ENCODE results near the gene ARHGAP25. TPM values are rescaled to one million over a fixed set of nuclear protein-coding genes. Genes with fewer than 3 reads are reported as not detected.

Gene ARHGAP25
- total RNA-seq, 2 experiments from 2014 or later, result 68.2 to 68.7 TPM

GRCh38 chr2:68767996-68768395 is 33.4 kb downstream of the ARHGAP25 start:
- peak overlapping the region; percentile 97 for H3K27ac Mint-ChIP-seq
- H3K27me3 Mint-ChIP-seq (ENCODE audit: low read depth), result no peaks in the 10 kb centered on the region
- DNase-seq (no peak), ATAC-seq (no peak)
- no peaks in the 10 kb centered on the region for H3K9me3 Mint-ChIP-seq (ENCODE audit: insufficient read depth)
- H3K36me3 Mint-ChIP-seq (ENCODE audit: low read depth), result peaks cover 32% of the 10 kb centered on the region
- peak overlapping the region; percentile 83 for H3K4me3 Mint-ChIP-seq
- peaks cover 93% of the 10 kb centered on the region for H3K4me1 Mint-ChIP-seq (ENCODE audit: low read depth)
- CTCF ChIA-PET, result interaction anchor here (0.8 to 16.9 kb wide), 12 partner anchors 9 to 305 kb away, joined by 3 to 448 read pairs (median 4); partner anchors contain the start of genes APLF and FBXO48
- POLR2A ChIA-PET, result interaction anchor here (0.6 to 3.2 kb wide), 13 partner anchors 9 to 140 kb away, joined by 3 to 28 read pairs (median 5); partner anchors contain the start of gene ARHGAP25

- H3K36me3 Mint-ChIP-seq (ENCODE audit: low read depth), result peaks cover 35% of the 10 kb centered on the region
- ATAC-seq (no peak), DNase-seq (no peak)
- ChIA-PET CTCF (interaction anchor here (0.8 to 16.9 kb wide), 10 partner anchors 8 to 305 kb away, joined by 3 to 448 read pairs (median 4); partner anchors contain the start of genes APLF and FBXO48), POLR2A (interaction anchor here (1.0 to 3.2 kb wide), 4 partner anchors 12 to 44 kb away, joined by 3 to 27 read pairs (median 8); no protein-coding TSS in a partner anchor)
- H3K27ac Mint-ChIP-seq, result peak overlapping the region; percentile 97
- no peaks in the 10 kb centered on the region for H3K9me3 Mint-ChIP-seq (ENCODE audit: insufficient read depth)
- H3K27me3 Mint-ChIP-seq (ENCODE audit: low read depth), result no peaks in the 10 kb centered on the region
- H3K4me1 Mint-ChIP-seq (ENCODE audit: low read depth), result peaks cover 94% of the 10 kb centered on the region
- H3K4me3 Mint-ChIP-seq, result peak overlapping the region; percentile 83
Observed at GRCh38 chr2:68768461-68768860, 33.9 kb downstream of the ARHGAP25 start.

- ChIA-PET CTCF (interaction anchor here (1.9 to 16.9 kb wide), 2 partner anchors 16 to 70 kb away, joined by 4 to 448 read pairs; no protein-coding TSS in a partner anchor), POLR2A (interaction anchor here (1.9 kb wide), 1 partner anchor 12 kb away, joined by 9 read pairs; no protein-coding TSS in a partner anchor)
- no peak for DNase-seq
Observed at GRCh38 chr2:68768951-68769350, 34.3 kb downstream of the ARHGAP25 start.

GRCh38 chr2:68769586-68770270 is 35.1 kb downstream of the ARHGAP25 start:
- DNase-seq (no peak), ATAC-seq (no peak)
- Mint-ChIP-seq H3K9me3 (ENCODE audit: insufficient read depth) (no peaks in the 10 kb centered on the region), H3K27ac (peak overlapping the region; percentile 89), H3K4me3 (peak overlapping the region; percentile 28), H3K27me3 (ENCODE audit: low read depth) (no peaks in the 10 kb centered on the region), H3K4me1 (ENCODE audit: low read depth) (peaks cover 97% of the 10 kb centered on the region), H3K36me3 (ENCODE audit: low read depth) (peaks cover 43% of the 10 kb centered on the region)
- ChIA-PET CTCF (interaction anchor here (0.9 to 16.9 kb wide), 9 partner anchors 7 to 155 kb away, joined by 3 to 448 read pairs (median 7); no protein-coding TSS in a partner anchor), POLR2A (interaction anchor here (1.1 to 1.8 kb wide), 2 partner anchors 32 to 35 kb away, joined by 3 to 7 read pairs; partner anchors contain the start of gene ARHGAP25)

More at GRCh38 chr2:68768951-68769350, 34.3 kb downstream of the ARHGAP25 start:
- Mint-ChIP-seq H3K36me3 (ENCODE audit: low read depth) (peaks cover 39% of the 10 kb centered on the region), H3K4me3 (peak overlapping the region; percentile 83), H3K27ac (peak overlapping the region; percentile 97), H3K27me3 (ENCODE audit: low read depth) (no peaks in the 10 kb centered on the region), H3K4me1 (ENCODE audit: low read depth) (peaks cover 97% of the 10 kb centered on the region), H3K9me3 (ENCODE audit: insufficient read depth) (no peaks in the 10 kb centered on the region)
- no peak for ATAC-seq

GRCh38 chr2:68770271-68771111 is 35.9 kb downstream of the ARHGAP25 start:
- DNase-seq, result no peak
- Mint-ChIP-seq H3K27me3 (ENCODE audit: low read depth) (no peaks in the 10 kb centered on the region), H3K4me1 (ENCODE audit: low read depth) (peaks cover 96% of the 10 kb centered on the region), H3K27ac (peak overlapping the region; percentile 89), H3K4me3 (peak overlapping the region; percentile 24), H3K36me3 (ENCODE audit: low read depth) (peaks cover 51% of the 10 kb centered on the region), H3K9me3 (ENCODE audit: insufficient read depth) (no peaks in the 10 kb centered on the region)
- POLR2A ChIA-PET, result interaction anchor here (1.0 to 1.8 kb wide), 4 partner anchors 19 to 49 kb away, joined by 3 to 7 read pairs (median 4); partner anchors contain the start of gene ARHGAP25
- CTCF ChIA-PET, result interaction anchor here (0.8 to 16.9 kb wide), 12 partner anchors 7 to 306 kb away, joined by 3 to 448 read pairs (median 5); no protein-coding TSS in a partner anchor
- no peak for ATAC-seq

- Mint-ChIP-seq H3K4me1 (ENCODE audit: low read depth) (peaks cover 96% of the 10 kb centered on the region), H3K36me3 (ENCODE audit: low read depth) (peaks cover 59% of the 10 kb centered on the region), H3K27me3 (ENCODE audit: low read depth) (no peaks in the 10 kb centered on the region), H3K27ac (peak overlapping the region; percentile 89), H3K9me3 (ENCODE audit: insufficient read depth) (no peaks in the 10 kb centered on the region), H3K4me3 (peak overlapping the region; percentile 39)
- ATAC-seq (no peak), DNase-seq (no peak)
- POLR2A ChIA-PET, result interaction anchor here (1.0 to 1.8 kb wide), 4 partner anchors 19 to 50 kb away, joined by 3 to 7 read pairs (median 4); partner anchors contain the start of gene ARHGAP25
- CTCF ChIA-PET, result interaction anchor here (0.6 to 16.9 kb wide), 11 partner anchors 8 to 580 kb away, joined by 3 to 448 read pairs (median 5); no protein-coding TSS in a partner anchor
Observed at GRCh38 chr2:68771211-68771751, 36.7 kb downstream of the ARHGAP25 start.

GRCh38 chr2:68772109-68772508 is 37.5 kb downstream of the ARHGAP25 start:
- peak overlapping the region; percentile 78 for H3K27ac Mint-ChIP-seq
- H3K4me3 Mint-ChIP-seq, result no peak overlapping the region
- H3K27me3 Mint-ChIP-seq (ENCODE audit: low read depth), result no peaks in the 10 kb centered on the region
- DNase-seq, result no peak
- peaks cover 67% of the 10 kb centered on the region for H3K36me3 Mint-ChIP-seq (ENCODE audit: low read depth)
- no peaks in the 10 kb centered on the region for H3K9me3 Mint-ChIP-seq (ENCODE audit: insufficient read depth)
- CTCF ChIA-PET, result interaction anchor here (1.1 to 16.9 kb wide), 6 partner anchors 9 to 309 kb away, joined by 3 to 448 read pairs (median 10); no protein-coding TSS in a partner anchor
- ATAC-seq, result no peak
- peaks cover 98% of the 10 kb centered on the region for H3K4me1 Mint-ChIP-seq (ENCODE audit: low read depth)
- POLR2A ChIA-PET, result no interaction called here

GRCh38 chr2:68774569-68775271 is 40.1 kb downstream of the ARHGAP25 start:
- Mint-ChIP-seq H3K4me1 (ENCODE audit: low read depth) (peaks cover 86% of the 10 kb centered on the region), H3K9me3 (ENCODE audit: insufficient read depth) (no peaks in the 10 kb centered on the region), H3K27me3 (ENCODE audit: low read depth) (no peaks in the 10 kb centered on the region), H3K36me3 (ENCODE audit: low read depth) (peaks cover 70% of the 10 kb centered on the region), H3K27ac (peak overlapping the region; percentile 97), H3K4me3 (peak overlapping the region; percentile 81)
- peak; percentile 77 for DNase-seq
- peak; percentile 84 for ATAC-seq
- CTCF ChIA-PET, result interaction anchor here (1.3 to 16.9 kb wide), 12 partner anchors 12 to 311 kb away, joined by 3 to 448 read pairs (median 9); partner anchors contain the start of gene ARHGAP25
- POLR2A ChIA-PET, result interaction anchor here (0.8 to 2.4 kb wide), 4 partner anchors 9 to 57 kb away, joined by 3 to 12 read pairs (median 8); no protein-coding TSS in a partner anchor

GRCh38 chr2:68775272-68775842 is 40.7 kb downstream of the ARHGAP25 start:
- no peak for DNase-seq
- no peaks in the 10 kb centered on the region for H3K27me3 Mint-ChIP-seq (ENCODE audit: low read depth)
- POLR2A ChIA-PET, result interaction anchor here (2.3 to 2.4 kb wide), 3 partner anchors 9 to 58 kb away, joined by 5 to 12 read pairs (median 10); no protein-coding TSS in a partner anchor

GRCh38 chr2:68776124-68776523 is 41.5 kb downstream of the ARHGAP25 start:
- ATAC-seq (no peak), DNase-seq (no peak)
- Mint-ChIP-seq H3K27ac (peak overlapping the region; percentile 97), H3K9me3 (ENCODE audit: insufficient read depth) (no peaks in the 10 kb centered on the region), H3K4me3 (peak overlapping the region; percentile 81), H3K36me3 (ENCODE audit: low read depth) (peaks cover 70% of the 10 kb centered on the region), H3K4me1 (ENCODE audit: low read depth) (peaks cover 82% of the 10 kb centered on the region), H3K27me3 (ENCODE audit: low read depth) (no peaks in the 10 kb centered on the region)
- ChIA-PET CTCF (interaction anchor here (0.8 to 16.9 kb wide), 21 partner anchors 8 to 313 kb away, joined by 3 to 448 read pairs (median 7); no protein-coding TSS in a partner anchor), POLR2A (interaction anchor here (0.9 to 2.4 kb wide), 9 partner anchors 9 to 132 kb away, joined by 3 to 12 read pairs (median 3); no protein-coding TSS in a partner anchor)

More at GRCh38 chr2:68775272-68775842, 40.7 kb downstream of the ARHGAP25 start:
- peak overlapping the region; percentile 97 for H3K27ac Mint-ChIP-seq
- ATAC-seq, result peak; percentile 14
- H3K9me3 Mint-ChIP-seq (ENCODE audit: insufficient read depth), result no peaks in the 10 kb centered on the region
- H3K4me1 Mint-ChIP-seq (ENCODE audit: low read depth), result peaks cover 82% of the 10 kb centered on the region
- H3K36me3 Mint-ChIP-seq (ENCODE audit: low read depth), result peaks cover 66% of the 10 kb centered on the region
- CTCF ChIA-PET, result interaction anchor here (1.1 to 16.9 kb wide), 18 partner anchors 9 to 312 kb away, joined by 3 to 448 read pairs (median 7); no protein-coding TSS in a partner anchor
- peak overlapping the region; percentile 81 for H3K4me3 Mint-ChIP-seq

Measured in activated CD8-positive, alpha-beta T cell treated with anti-CD3 and anti-CD28 coated beads, Interleukin-2, amount 10 ng/mL, durations not matched to agents 7 days and 5 days (primary cell).